ENCODE results near the gene MCTP1.

GRCh38 chr5:95261437-95262175 is 23.3 kb downstream of the MCTP1 start:
- TF ChIP-seq, protein P1, sequence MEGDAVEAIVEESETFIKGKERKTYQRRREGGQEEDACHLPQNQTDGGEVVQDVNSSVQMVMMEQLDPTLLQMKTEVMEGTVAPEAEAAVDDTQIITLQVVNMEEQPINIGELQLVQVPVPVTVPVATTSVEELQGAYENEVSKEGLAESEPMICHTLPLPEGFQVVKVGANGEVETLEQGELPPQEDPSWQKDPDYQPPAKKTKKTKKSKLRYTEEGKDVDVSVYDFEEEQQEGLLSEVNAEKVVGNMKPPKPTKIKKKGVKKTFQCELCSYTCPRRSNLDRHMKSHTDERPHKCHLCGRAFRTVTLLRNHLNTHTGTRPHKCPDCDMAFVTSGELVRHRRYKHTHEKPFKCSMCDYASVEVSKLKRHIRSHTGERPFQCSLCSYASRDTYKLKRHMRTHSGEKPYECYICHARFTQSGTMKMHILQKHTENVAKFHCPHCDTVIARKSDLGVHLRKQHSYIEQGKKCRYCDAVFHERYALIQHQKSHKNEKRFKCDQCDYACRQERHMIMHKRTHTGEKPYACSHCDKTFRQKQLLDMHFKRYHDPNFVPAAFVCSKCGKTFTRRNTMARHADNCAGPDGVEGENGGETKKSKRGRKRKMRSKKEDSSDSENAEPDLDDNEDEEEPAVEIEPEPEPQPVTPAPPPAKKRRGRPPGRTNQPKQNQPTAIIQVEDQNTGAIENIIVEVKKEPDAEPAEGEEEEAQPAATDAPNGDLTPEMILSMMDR (IDR thresholded peaks at IDR 0.05), result peak; percentile 77
- no peak for TF ChIP-seq ZFX (IDR thresholded peaks at IDR 0.05; ENCODE audit: borderline replicate concordance)
